ENCODE results near the gene NTHL1. TPM values are rescaled to one million over a fixed set of nuclear protein-coding genes. Genes with fewer than 3 reads are reported as not detected.

Gene NTHL1
- polyA plus RNA-seq, 3 donors = 9.2 to 22.4 (median 9.6) TPM

DNA sequence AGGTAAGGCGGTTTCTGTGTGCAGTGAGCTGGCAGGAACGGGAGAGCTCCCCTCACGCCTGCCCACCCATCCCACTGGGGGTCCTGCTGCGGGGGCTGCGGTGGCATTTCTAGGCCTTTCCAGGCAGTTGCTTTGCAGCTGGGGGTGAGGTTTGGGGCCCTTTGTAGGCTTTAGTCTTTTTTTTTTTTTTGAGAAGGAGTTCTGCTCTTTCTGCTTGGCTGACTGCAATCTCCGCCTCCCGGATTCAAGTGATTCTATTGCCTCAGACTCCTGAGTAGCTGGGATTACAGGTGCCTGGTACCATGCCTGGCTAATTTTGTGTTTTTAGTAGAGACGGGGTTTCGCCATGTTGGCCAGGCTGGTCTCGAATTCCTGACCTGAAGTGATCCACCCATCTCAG is 11.2 kb upstream of the NTHL1 start:
- DNase-seq = no peak
- Histone ChIP-seq H3K9me3 (replicated peaks in 1 of 2; ENCODE audit: control insufficient read depth in 1 of 2, insufficient read depth in 1 of 2, low read length in 2 of 2) (no peaks in the 10 kb centered on the region), H3K79me2 (ENCODE audit: insufficient read depth, low read length) (no peaks in the 10 kb centered on the region), H3K4me2 (replicated peaks; ENCODE audit: extremely low read depth, low read length, poor library complexity, severe bottlenecking) (no peak overlapping the region), H2AFZ (ENCODE audit: insufficient read depth, low read depth, low read length, poor library complexity, severe bottlenecking) (no peak overlapping the region), H3K4me3 (replicated peaks in 1 of 3; ENCODE audit: low read depth in 2 of 3, low read length in 3 of 3) (no peak overlapping the region), H3K27ac (ENCODE audit: low read depth in 1 of 2, low read length in 2 of 2) (no peak overlapping the region), H3K27me3 (ENCODE audit: control insufficient read depth in 2 of 2, insufficient read depth in 2 of 2, low read length in 2 of 2) (no peaks in the 10 kb centered on the region), H4K20me1 (ENCODE audit: insufficient read depth, low read length) (no peaks in the 10 kb centered on the region), H3K9ac (ENCODE audit: insufficient read depth, low read length, poor library complexity, severe bottlenecking) (no peak overlapping the region), H3K4me1 (ENCODE audit: control insufficient read depth in 1 of 2, insufficient read depth in 2 of 2, low read length in 2 of 2) (no peaks in the 10 kb centered on the region), H3K36me3 (replicated peaks in 1 of 2; ENCODE audit: control insufficient read depth in 1 of 2, insufficient read depth in 2 of 2, low read length in 2 of 2) (peaks cover 70 to 91% of the 10 kb centered on the region in 2 donors)
- Mint-ChIP-seq H3K27ac (no peak overlapping the region), H3K36me3 (peaks cover 61 to 85% of the 10 kb centered on the region in 2 donors), H3K4me1 (no peaks in the 10 kb centered on the region), H3K4me3 (no peak overlapping the region), H3K9me3 (no peaks in the 10 kb centered on the region), H3K27me3 (ENCODE audit: low read depth in 3 of 3) (peaks cover 0 to 1% (median 0%) of the 10 kb centered on the region in 3 donors)
- intact Hi-C loops (cut with micrococcal nuclease) = no loop called here
- TF ChIP-seq, protein P1, sequence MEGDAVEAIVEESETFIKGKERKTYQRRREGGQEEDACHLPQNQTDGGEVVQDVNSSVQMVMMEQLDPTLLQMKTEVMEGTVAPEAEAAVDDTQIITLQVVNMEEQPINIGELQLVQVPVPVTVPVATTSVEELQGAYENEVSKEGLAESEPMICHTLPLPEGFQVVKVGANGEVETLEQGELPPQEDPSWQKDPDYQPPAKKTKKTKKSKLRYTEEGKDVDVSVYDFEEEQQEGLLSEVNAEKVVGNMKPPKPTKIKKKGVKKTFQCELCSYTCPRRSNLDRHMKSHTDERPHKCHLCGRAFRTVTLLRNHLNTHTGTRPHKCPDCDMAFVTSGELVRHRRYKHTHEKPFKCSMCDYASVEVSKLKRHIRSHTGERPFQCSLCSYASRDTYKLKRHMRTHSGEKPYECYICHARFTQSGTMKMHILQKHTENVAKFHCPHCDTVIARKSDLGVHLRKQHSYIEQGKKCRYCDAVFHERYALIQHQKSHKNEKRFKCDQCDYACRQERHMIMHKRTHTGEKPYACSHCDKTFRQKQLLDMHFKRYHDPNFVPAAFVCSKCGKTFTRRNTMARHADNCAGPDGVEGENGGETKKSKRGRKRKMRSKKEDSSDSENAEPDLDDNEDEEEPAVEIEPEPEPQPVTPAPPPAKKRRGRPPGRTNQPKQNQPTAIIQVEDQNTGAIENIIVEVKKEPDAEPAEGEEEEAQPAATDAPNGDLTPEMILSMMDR (IDR thresholded peaks at IDR 0.05) = no peak
- WGBS (ENCODE audit: insufficient coverage) = 100% methylated on average over 2 of the region's 10 CpGs

DNA sequence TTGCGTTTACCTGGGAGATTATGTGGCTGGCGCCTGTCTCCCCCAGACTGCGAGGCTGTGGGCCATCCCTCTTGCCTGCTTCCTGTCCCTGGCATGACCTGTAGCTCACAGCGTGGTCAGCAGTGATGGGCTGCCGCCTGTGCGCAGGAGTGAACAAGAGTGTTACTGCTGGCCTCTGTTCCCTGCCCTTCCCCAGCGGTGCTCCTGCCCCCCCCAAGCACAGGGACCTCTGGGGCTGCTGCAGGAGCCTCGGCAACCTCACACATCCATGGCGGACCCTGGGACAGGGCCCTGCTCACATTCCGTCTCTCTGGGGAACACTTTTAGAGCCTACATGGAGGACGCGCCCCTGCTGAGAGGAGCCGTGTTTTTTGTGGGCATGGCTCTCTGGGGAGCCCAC is 10.8 kb upstream of the NTHL1 start:
- H3K4me3 Mint-ChIP-seq = no peak overlapping the region
- no peaks in the 10 kb centered on the region for H3K4me1 Mint-ChIP-seq
- H3K36me3 Mint-ChIP-seq = peaks cover 63 to 85% of the 10 kb centered on the region in 2 donors
- 97% methylated on average over 13 of the region's 13 CpGs for WGBS (ENCODE audit: insufficient coverage)
- no peak for DNase-seq
- H3K4me3 ChIP-seq (replicated peaks in 1 of 3; ENCODE audit: low read depth in 2 of 3, low read length in 3 of 3) = no peak overlapping the region
- no peaks in the 10 kb centered on the region for H3K79me2 ChIP-seq (ENCODE audit: insufficient read depth, low read length)
- TF ChIP-seq, protein P1 (IDR thresholded peaks at IDR 0.05) = no peak
- no peak overlapping the region for H3K27ac Mint-ChIP-seq
- H3K9me3 Mint-ChIP-seq = no peaks in the 10 kb centered on the region
- H3K4me1 ChIP-seq (ENCODE audit: control insufficient read depth in 1 of 2, insufficient read depth in 2 of 2, low read length in 2 of 2) = no peaks in the 10 kb centered on the region
- H4K20me1 ChIP-seq (ENCODE audit: insufficient read depth, low read length) = no peaks in the 10 kb centered on the region
- H3K36me3 ChIP-seq (replicated peaks in 1 of 2; ENCODE audit: control insufficient read depth in 1 of 2, insufficient read depth in 2 of 2, low read length in 2 of 2) = peaks cover 70 to 91% of the 10 kb centered on the region in 2 donors
- peaks cover 0 to 1% (median 0%) of the 10 kb centered on the region in 3 donors for H3K27me3 Mint-ChIP-seq (ENCODE audit: low read depth in 3 of 3)
- no peak overlapping the region for H3K4me2 ChIP-seq (replicated peaks; ENCODE audit: extremely low read depth, low read length, poor library complexity, severe bottlenecking)
- H3K9me3 ChIP-seq (replicated peaks in 1 of 2; ENCODE audit: control insufficient read depth in 1 of 2, insufficient read depth in 1 of 2, low read length in 2 of 2) = no peaks in the 10 kb centered on the region
- no peak overlapping the region for H2AFZ ChIP-seq (ENCODE audit: insufficient read depth, low read depth, low read length, poor library complexity, severe bottlenecking)
- H3K27ac ChIP-seq (ENCODE audit: low read depth in 1 of 2, low read length in 2 of 2) = no peak overlapping the region
- no peak overlapping the region for H3K9ac ChIP-seq (ENCODE audit: insufficient read depth, low read length, poor library complexity, severe bottlenecking)
- intact Hi-C loops (cut with micrococcal nuclease) = no loop called here
- no peaks in the 10 kb centered on the region for H3K27me3 ChIP-seq (ENCODE audit: control insufficient read depth in 2 of 2, insufficient read depth in 2 of 2, low read length in 2 of 2)
